GM12874 (cell line): Measurements from ENCODE around the gene EHF.

Source experiments
- CTCF ChIP-seq: IDR thresholded peaks from 2 replicates; pipeline ENCODE4 v1.5.1; 2011; ENCODE audit warnings: low read depth, mild to moderate bottlenecking, control low read depth, low read length, moderate library complexity; ENCODE audit not compliant: insufficient read depth

The EHF gene

GRCh38 chr11:34627197-34627596 lies 6.3 kb downstream of the EHF start:
- no peak for TF ChIP-seq CTCF

GRCh38 chr11:34629711-34630110 lies 8.8 kb downstream of the EHF start:
- TF ChIP-seq CTCF, result no peak

GRCh38 chr11:34630544-34630943 lies 9.7 kb downstream of the EHF start:
- no peak for TF ChIP-seq CTCF

GRCh38 chr11:34631297-34631696 lies 10.4 kb downstream of the EHF start:
- no peak for TF ChIP-seq CTCF

- no peak for TF ChIP-seq CTCF
Measured at GRCh38 chr11:34631737-34632104, 10.8 kb downstream of the EHF start.

- no peak for TF ChIP-seq CTCF
Measured at GRCh38 chr11:34632105-34632791, 11.4 kb downstream of the EHF start.

- no peak for TF ChIP-seq CTCF
Measured at GRCh38 chr11:34633640-34633989, 12.7 kb downstream of the EHF start.
